IMR-90 (cell line): Measurements from ENCODE around the gene CETP.
"Not testable (repeated sequence)": the region's sequence is repeated elsewhere in the genome, so short reads cannot be mapped to it uniquely, and the experiment has no call there.

Experiments used
- BHLHE40 ChIP-seq: fragments of 150-350 bp; IDR thresholded peaks from 2 replicates; pipeline ENCODE4 v1.6.1; 2016; ENCODE audit warnings: mild to moderate bottlenecking, low read depth, low read length
- CTCF ChIP-seq: conservative IDR thresholded peaks from 2 replicates; pipeline ENCODE4 v1.5.1; 2012; ENCODE audit warnings: mild to moderate bottlenecking, low read depth, low read length, improper control_type of control experiment
- FOS ChIP-seq: fragments of 150-350 bp; IDR thresholded peaks from 2 replicates; pipeline ENCODE4 v1.6.1; 2016; ENCODE audit warnings: low read depth, low read length

- not testable (repeated sequence) for TF ChIP-seq CTCF, BHLHE40, FOS
Measured at GRCh38 chr16:57005597-57005996, 43.8 kb downstream of the CETP start.
